Fibroblast of skin of right quadriceps (primary cell): ENCODE results near the gene LOXL1.
"Not testable (repeated sequence)": the region's sequence is repeated elsewhere in the genome, so short reads cannot be mapped to it uniquely, and the experiment has no call there.

Experiments
- DNase-seq: peaks from one replicate; pipeline ENCODE4 v3.0.0-alpha.2; 2013

LOXL1 gene

DNA sequence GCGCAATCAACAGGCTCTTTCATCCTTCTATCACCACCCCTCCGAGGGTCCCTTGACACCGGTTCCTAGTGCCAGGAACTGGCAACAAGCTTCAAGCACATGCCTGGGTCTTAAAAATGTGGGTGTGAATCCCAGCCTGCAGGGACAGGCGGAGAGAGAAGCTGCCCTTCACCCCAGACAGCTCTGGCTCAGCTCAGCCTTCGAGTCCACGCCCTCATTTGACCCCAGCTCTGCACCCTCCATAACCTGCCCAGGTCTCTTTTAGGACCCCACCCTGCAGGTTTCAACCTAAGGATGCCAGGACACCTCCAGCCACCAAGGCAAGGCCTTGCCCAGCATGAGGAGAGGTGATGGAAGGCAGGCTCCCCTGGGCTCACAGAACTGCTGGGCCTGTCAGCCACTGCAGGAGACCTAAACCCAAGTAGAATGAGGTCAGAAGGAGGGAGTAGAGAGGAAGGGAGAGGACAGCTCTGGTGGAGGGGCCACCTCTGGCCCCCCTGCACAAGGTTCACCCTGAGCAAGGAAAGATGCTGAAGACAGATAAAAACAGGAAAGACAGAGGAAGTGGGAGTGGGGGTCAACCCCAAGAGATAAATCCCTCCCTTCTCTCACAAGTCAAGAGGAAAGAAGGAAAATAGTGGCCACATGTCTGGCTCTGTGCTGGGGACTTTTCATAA, 2.6 kb upstream of the LOXL1 start:
- peak; percentile 42 for DNase-seq

DNA sequence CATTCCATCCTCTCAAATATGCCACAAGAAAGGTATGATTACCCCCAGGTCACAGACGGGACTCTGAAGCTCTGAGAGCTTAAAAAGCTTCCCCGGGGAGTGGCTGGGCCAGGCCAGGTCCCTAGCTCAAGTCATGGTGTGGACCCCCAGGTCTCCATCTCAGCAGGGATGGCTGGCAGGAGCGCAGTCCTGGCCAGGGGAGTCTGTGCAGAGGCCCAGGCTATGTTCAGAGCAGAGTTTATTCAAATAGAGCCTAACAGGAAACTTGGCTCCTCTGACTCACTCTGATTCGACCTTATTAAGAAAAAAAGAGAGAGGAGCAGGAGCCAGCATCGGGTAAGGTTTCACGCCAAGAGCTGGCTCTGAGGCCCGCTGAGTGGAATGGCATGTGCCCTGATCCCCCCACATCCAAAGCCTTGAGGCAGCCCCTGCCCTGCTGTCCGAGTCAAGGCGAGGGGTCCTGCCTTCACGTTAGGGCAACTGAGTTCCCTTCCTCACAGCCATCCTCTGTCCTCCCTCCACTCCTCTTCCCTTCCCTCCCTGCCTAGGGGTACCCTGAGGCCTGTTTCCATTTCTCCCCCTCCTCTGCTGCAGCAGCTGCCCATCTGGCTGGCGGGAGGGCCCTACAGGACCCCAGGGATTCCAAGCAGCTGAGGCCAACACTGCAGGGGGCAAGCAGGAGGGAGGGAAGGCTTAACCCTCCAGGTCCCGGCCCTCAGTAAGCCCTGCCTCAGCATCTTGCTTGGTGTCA, 1.9 kb upstream of the LOXL1 start:
- DNase-seq: peak; percentile 89

DNA sequence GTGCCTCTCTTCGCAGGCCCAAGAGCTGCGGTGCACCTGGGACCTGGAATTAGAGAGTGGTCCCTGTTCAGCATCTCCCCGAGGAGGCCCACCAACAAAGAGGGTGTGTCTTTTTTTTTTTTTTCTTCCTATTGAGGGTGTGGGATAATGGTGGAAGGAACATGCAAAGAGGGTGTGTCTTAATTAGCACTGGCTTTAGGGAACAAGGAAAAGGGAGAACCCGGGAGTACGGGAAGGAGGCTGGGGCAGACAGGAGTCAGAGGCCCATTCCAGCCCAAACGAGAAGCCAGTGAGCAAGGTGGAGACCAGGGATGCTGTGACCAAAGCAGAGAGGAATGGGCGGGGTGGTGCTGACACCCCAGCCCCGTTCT, 429 bp upstream of the LOXL1 start:
- DNase-seq: no peak

DNA sequence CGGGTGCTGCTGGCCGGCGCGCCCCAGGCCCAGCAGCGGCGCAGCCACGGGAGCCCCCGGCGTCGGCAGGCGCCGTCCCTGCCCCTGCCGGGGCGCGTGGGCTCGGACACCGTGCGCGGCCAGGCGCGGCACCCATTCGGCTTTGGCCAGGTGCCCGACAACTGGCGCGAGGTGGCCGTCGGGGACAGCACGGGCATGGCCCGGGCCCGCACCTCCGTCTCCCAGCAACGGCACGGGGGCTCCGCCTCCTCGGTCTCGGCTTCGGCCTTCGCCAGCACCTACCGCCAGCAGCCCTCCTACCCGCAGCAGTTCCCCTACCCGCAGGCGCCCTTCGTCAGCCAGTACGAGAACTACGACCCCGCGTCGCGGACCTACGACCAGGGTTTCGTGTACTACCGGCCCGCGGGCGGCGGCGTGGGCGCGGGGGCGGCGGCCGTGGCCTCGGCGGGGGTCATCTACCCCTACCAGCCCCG, 777 bp downstream of the LOXL1 start:
- DNase-seq: no peak

DNA sequence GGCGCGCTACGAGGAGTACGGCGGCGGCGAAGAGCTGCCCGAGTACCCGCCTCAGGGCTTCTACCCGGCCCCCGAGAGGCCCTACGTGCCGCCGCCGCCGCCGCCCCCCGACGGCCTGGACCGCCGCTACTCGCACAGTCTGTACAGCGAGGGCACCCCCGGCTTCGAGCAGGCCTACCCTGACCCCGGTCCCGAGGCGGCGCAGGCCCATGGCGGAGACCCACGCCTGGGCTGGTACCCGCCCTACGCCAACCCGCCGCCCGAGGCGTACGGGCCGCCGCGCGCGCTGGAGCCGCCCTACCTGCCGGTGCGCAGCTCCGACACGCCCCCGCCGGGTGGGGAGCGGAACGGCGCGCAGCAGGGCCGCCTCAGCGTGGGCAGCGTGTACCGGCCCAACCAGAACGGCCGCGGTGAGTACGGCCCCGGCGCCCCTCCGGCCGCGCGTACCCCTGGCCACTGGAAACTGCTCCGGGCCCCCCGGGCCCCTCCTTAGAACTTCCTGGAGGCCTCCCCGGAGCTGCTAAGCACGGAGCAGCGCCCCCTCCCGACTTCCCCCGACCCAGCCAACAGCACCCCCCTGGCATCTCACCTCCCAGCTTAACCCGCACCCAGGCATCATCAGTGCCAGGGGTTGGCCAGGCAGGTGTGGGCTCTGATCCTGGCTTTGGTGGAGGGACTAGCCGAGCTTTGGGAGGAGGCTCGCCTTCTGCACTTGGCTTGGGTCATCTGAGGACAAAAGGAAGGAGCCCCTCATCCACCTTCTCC, 1.4 kb downstream of the LOXL1 start:
- peak; percentile 53 for DNase-seq

DNA sequence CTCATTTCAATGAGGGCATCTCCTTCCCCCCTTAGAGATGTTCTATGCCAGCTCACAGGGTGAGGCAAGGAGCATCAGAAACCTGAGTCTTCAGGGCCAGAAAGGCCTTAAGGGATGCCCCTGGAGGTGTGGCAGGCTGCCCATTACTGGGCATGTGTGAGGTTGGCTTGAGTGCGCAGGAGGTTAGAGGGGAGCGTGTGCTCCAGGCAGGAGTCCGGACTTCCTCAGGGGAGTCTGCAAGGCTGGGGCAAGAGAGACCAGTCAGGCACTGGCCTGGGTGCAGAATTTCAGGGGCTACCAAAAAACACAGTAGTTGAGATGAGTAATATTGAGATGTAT, 1.9 kb downstream of the LOXL1 start:
- DNase-seq: no peak

DNA sequence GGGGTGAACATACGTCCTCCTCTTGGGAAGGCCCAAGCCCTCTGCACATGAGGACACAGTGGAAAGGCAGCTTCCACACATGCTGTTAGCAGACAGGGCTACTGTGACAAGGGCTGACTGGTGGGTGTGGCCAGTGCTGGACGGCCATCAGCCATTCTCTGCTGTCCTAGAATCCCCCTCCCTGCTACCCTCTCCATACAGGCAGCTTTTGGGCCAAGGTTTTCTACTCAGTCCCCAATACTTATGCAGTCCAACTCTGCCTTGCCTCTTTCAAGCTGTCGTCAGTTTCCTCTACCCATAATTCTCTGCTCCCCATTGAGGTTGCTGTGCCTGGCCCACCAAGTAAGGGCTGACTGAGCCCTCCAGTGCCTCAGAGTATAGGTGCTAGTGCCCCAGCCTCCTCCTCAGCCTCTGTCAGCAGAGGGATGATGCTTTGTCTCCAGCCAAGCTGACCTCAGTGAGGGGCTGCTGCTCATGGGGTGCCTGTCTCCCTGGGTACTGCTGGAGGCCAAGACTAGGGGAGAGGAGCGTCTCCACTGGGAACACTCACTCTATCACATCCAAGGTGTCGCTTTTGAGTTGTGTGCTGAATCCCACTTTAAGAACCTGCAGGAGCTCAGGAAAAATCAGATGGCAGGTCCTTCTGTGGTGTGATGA, 2.8 kb downstream of the LOXL1 start:
- no peak for DNase-seq

DNA sequence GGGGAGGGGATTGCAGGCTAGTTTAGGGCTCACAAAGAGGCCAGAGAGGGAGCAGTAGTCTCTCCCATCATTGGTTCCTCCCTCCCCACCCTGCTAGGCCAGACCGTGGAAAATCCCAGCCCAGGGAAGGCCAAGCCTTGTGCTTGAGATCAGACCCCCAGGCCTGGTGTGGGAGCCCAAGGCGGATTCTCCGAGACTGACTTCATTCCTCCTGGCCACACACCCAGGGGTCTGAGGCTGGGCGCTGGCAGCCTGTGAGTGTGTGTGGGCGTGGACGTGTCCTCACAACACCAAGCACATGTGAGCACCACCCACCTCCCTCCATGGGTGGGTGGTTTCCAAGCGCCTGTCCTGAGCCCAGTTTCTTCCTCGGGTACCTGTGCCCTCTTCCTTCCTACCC, 4.1 kb downstream of the LOXL1 start:
- peak; percentile 65 for DNase-seq

DNA sequence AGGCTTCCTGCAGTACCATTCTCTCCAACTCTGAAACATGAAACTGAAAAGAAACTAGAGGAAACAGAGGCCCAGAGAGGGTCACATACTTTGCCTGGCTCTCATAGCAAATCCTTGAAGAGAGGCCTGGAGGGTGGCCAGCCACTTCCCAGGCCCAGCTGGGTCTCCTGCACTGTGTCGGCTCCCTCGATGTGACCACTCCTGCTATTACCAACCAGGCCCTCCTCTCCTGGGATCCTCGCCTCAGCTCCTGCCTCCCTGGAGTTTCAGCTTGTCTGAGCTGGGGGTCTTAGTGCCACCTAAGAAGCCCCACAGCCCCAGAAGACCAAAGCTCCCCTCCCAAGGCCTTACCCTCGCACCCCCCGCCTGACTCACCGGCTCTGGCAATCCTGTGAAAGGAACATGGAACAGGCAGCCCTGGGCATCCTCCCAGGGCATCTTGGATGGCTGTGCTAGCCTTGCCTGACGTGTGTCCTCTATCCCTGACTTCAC, 4.6 kb downstream of the LOXL1 start:
- DNase-seq: no peak

DNA sequence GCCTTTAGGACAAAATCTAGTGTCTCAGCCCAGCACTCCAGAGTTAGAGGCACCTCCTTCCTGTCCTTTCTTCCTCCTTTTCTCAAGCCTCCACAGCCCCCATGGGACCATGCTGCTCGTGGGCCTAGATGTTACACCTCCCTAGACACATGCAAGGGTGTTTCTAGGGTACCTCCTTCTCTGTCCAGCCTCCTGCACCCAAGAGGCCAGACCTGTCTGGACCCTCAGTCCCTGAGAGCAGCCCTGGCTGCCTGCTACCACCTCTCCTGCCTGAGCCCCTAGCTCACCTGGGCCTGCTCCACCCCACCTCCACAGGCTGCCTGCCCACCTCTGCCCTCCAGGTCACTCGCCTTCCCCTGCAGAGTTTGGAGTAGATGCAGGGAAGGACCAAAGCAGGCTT, 5.2 kb downstream of the LOXL1 start:
- DNase-seq: no peak

DNA sequence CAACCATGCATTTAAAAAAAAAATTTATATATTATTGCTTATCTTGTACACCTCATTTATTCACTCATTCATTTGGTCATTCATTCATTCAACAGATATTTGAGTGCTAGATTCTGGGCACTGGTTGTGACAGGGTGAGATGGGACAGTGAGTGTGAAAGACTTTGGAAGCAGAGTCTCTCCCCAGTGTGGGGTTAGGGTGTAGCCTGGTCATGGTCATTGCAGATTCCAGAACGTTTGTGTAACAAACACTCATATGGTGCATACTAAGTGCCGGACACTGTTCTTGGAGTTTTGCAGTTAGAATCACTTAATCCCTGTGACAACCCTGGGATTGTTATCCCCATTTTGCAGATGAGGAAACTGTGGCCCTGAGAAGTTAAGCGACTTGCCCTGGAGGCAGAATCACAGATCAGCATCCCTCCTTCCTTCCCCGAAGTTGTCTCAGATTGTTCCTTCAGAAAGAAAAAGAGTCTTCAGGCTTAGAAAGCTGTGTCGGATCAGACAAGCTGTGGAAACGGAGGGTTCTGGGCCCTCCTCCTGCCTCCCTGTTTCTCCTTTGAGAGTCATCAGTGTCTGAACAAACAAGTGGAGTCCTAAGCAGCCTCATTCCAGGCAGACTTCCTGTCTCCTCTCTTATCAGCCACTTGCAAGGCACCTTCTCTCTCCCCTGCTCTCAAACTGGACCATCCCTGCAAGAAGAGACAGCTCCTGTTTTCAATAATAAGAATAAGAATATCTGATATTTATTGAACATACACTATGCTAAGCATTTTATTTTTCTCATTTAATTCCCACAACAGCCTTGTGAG, 6.3 kb downstream of the LOXL1 start:
- no peak for DNase-seq

DNA sequence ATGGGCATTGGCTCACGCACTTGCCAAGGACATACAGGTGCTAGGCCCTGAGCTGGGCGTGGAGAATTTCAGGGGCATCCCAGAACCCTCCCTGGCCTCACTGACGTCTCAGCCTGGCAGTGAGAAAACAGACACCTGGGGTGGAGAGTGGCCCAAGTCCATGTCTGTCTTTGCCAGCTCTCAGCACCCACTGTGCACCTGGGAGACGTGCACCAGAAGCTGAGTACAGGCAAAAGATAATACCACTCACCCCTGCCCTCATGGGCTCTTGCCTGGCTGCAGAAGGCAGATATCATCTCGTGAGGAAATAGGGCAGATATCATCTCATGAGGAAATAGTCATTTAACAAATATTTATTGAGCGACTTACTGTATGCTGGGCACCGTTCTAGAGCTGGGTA, 8.0 kb downstream of the LOXL1 start:
- DNase-seq: no peak

DNA sequence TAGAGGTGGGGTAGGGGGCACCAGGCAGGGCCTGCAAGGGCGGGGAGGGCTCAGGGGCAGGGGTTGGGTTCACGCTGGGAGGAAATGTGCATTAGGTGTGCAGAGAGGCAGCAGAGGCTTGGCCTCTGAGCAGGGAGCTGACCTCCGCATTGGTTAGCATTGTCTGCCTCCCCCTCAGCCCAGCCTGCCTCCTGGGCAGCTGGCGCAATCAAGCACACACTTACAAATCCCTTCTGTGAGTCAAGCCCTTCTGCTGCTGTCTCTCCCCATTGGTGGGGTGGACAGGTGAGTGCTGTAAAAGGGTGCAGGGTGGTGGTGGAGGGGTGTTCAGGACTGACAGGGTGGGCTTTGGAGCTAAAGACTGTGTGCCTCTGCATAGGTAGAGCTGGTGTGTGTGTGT, 9.3 kb downstream of the LOXL1 start:
- DNase-seq: no peak

DNA sequence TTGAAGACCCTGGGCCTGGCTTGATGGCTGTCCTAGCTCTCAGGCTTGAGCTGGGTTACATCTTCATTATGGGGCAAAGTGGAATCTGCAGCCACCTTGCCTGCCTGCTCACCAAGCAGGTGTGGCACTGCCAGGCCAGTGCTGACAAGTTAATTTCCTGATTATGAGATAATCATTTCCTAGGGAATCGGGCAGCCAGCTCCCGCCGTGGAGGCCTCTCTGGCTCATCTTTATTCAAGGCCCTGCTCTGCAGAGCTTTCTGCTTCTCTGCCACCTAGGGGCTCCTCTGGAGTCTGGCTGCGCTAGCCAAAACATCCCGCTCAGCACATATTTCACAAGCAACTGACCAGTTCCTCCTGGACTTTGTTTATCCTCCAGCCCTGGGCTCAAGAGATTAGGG, 9.9 kb downstream of the LOXL1 start:
- no peak for DNase-seq

DNA sequence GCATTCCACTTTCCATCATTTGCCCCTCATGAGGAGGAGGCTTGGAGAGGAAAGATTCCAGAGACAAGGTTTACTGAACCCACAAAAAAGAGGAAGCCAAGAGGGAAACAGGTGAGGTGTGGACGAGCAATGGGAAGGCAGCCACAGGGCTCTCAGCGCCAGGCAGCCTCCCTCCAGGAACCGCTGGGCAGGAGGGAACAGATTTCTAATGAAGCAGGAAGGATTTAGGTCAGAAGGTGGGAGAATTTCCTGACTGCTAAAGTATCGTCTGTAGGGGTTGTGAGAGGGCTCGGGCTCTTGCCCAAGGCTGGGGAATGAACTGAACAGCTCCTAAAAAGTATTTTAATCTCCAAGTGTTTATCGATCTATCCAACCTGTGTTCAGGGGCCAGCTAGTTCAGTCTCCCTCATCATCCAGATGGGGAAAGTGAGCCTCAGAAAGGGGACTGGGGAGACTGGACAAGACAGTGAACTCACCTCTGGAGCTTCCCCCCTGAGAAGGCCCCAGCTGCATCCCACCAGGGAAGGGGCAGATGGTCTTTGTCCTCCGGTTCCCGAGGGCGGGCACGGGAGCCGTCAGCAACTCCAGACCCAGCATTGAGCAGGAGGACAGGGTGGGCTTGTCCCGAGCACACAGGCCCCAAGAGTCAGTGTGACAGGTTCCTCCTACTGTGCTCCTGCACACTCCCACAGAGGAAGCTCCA, 10.5 kb downstream of the LOXL1 start:
- DNase-seq: no peak

DNA sequence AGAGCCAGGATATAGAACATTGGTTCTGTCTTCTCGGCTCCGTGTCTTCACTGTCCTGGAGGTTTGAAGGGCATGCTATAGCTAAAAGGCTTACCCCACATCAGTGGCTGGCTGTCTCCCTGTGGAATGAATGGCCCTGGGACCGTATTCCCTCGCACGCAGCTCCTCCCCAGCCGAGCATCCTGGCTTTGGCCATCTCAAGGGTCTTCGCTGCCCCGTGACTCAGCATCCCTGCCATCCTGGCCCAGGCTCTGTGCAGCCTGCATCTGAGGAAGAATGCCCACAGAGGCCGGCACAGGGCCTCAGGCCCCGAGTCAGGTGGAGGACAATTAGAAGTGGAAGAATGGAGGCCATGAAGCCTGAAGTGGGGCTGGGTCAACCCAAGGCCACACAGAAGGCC, 11.0 kb downstream of the LOXL1 start:
- DNase-seq: no peak

DNA sequence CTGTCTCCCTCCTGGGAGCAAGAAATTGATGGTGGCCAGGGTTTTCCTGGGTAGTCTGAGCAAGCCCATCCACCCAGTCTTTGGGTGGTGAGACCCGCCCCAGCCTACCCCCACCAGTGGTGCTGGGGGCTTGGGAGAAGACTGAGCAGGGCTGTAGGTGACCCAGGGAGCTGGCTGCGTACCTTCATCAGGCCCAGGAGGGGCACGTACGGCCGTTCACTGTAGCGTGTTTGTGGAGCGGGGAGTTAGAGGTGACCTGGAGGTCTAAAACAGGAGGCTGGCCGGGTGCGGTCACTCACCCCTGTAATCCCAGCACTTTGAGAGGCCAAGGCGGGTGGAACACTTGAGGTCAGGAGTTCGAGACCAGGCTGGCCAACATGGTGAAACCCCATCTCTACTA, 11.5 kb downstream of the LOXL1 start:
- DNase-seq: no peak

DNA sequence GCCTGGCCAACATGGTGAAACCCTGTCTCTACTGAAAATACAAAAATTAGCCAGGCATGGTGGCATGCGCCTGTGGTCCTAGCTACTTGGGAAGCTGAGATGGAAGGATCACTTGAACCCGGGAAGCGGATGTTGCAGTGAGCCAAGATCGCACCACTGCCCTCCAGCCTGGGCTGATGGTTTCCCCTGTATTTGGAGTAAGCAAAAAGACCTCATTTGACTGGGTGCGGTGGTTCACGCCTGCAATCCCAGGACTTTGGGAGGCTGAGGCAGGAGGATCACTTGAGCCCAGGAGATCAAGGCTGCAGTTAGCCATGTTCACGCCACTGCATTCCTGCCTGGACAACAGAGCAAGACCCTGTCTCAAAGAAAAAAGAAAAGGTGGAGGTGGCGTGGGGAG, 12.3 kb downstream of the LOXL1 start:
- not testable (repeated sequence) for DNase-seq

DNA sequence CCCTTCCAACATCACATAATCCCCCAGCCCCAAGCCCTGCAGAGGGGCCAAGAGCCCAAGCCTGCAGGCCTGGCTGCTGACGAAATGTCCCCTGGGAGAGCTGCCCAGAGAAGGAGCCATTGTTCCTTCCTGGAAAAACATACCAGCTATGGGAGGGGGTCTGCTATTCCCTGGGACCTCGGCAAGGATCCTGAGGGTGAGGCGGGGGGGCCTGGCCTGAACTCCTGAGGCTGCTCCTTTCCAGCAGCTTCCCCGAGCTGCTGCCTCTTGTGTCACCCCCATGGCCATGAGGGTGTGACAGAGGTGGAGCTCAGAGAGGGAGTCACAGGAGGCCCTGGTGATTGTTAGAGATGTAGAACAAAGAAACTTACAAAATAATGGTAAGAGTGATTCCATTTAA, 12.9 kb downstream of the LOXL1 start:
- DNase-seq: no peak

DNA sequence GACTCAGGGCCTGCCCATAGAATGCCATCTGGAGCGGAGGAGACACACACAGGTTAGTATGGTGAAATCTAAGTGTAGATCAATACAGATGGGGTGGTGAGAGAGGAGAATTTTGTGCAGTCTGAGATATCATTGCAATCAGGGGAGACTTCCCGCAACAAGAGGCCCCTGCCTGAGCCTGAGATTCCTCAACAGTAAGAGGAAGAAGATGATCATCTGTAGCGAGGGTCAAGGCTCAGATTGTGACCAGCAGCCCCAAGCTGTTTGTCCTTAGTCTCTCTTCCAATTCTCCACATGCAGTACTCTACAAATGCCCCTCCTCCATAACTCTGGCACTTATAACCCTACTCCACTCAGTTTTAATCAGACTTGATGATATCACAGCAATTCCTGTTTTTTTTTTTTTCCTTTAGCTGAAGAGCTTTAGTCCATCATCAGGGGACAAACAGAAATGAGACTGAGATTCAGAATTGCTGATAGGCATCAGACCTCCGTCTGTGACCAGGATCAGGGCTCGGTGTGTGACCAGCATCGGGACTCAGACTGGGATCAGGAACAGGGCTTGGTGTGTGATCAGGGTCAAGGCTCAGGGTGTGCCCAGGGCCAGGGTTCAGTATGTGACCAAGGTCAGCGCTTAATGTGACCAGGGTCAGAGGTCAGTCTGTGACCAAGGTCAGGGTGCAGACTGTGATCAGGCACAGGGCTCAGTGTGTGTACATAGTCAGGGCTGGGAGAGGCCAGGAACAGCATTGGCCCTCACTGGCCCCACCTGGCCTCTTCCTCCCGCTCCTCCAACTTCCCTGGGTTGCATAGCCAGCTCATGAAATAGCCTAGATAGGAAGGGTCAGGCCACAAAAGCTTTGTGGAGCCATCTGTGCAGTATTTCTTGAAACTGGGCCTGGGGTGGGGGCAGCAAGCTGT, 14.1 kb downstream of the LOXL1 start:
- DNase-seq: peak; percentile 67

DNA sequence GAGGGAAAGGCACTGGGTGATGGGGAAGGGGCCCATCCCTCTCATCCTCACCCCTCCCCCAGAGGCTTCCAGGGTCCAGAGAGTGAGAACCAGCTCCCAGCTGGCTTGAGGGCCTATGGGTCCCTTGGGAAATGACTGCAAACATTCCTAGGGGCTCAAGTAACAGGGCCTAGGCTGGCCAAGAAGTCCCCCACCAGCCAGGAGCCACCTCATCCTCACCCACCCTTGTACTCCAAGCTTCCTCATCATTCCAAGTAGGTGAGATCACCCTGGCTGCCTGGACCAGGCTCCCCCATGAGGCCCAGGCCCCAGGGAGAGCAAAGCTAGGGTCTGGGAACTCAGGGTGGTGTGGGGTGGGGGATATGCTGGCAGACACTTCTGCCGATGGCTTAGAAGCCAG, 14.8 kb downstream of the LOXL1 start:
- peak; percentile 99 for DNase-seq
